Activated naive CD4-positive, alpha-beta T cell (primary cell): ENCODE data around the gene ANTKMT.

Experiments
- DNase-seq, 4 experiments: peaks; one replicate each; lab custom pipeline; 2025; lab: John Stamatoyannopoulos, UW

The ANTKMT gene, protein sequence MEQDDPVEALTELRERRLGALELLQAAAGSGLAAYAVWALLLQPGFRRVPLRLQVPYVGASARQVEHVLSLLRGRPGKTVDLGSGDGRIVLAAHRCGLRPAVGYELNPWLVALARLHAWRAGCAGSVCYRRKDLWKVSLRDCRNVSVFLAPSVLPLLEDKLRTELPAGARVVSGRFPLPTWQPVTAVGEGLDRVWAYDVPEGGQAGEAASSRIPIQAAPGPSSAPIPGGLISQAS

DNA sequence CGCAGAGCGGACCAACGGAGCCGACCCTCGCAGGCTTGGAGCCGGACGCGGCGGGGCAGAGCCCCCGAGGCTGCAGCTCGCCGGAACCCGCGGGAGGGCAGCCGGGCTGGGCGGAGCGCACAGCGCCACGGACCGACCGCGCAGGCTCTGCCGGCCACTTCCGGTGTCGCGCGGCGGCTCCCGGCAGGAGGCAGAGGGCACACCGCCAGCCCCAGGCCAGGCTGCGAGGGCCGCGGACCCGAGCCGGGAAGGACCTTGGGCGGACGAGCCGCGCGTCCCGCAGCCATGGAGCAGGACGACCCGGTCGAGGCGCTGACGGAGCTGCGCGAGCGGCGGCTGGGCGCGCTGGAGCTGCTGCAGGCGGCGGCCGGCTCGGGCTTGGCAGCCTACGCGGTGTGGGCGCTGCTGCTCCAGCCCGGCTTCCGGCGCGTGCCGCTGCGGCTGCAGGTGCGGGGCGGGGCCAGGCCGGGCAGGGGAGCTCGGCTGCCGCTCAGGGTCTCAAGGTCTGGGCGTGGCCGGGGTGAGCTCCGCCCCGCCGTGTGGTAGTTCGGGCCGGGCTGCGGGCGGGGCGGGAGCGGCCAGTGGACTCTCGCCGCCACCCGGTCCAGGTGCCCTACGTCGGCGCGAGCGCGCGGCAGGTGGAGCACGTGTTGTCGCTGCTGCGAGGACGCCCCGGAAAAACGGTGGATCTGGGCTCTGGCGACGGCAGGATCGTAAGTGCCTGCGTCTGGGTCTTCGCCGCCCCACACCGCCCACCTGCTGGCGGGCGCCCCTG lies at the start of gene ANTKMT:
ANTKMT (plus strand) TSS at position 157 of the 775 bp plus-strand sequence; CDS start at position 286, 129 bp downstream.
- DNase-seq: peak in 2 of 4 experiments; percentile 28 to 60

DNA sequence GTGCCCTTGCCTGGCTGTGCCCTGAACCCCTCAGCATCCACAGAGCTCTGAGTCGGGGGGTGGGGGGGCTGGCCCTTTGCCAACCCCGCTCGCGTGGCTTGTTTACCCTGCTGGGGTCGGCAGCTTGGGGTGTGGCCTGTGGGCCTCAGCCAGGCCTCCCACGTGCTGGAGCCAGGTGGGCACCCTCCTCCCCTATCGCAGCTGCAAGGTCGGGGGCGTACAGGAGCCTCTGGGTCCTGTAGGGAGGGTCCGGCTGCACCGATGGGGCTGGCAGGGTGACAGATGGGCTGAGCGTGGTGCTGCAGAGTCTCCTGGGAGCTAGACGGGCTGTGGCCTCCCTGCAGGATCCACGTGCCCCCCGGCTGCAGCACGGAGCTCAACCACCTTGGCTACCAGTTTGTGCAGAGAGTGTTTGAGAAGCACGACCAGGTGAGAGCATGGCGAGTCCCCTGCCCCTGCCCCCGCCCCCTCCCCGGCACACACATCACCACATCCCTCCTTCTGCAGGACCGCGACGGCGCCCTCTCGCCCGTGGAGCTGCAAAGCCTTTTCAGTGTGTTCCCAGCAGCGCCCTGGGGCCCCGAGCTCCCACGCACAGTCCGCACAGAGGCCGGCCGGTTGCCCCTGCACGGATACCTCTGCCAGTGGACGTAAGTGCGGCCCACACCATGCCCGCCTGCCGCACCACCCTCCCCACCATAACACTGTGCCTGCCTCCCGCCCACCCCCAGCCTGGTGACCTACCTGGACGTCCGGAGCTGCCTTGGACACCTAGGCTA lies 49.4 kb upstream of the ANTKMT start:
- DNase-seq: no peak

GRCh38 chr16:672371-672770 lies 48.6 kb upstream of the ANTKMT start:
- DNase-seq: no peak

DNA sequence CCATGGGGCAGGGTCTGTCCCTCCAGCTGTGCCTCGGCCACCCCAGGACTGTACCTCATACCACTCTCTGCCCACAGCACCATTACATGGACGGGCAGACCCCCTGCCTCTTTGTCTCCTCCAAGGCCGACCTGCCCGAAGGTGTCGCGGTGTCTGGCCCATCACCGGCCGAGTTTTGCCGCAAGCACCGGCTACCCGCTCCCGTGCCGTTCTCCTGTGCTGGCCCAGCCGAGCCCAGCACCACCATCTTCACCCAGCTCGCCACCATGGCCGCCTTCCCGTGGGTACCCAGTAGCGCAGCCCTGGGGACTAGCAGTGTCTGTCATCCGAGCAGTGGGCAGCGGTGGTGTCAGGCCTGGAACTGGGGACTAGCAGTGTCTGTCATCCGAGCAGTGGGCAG lies 48.1 kb upstream of the ANTKMT start:
- no peak for DNase-seq

DNA sequence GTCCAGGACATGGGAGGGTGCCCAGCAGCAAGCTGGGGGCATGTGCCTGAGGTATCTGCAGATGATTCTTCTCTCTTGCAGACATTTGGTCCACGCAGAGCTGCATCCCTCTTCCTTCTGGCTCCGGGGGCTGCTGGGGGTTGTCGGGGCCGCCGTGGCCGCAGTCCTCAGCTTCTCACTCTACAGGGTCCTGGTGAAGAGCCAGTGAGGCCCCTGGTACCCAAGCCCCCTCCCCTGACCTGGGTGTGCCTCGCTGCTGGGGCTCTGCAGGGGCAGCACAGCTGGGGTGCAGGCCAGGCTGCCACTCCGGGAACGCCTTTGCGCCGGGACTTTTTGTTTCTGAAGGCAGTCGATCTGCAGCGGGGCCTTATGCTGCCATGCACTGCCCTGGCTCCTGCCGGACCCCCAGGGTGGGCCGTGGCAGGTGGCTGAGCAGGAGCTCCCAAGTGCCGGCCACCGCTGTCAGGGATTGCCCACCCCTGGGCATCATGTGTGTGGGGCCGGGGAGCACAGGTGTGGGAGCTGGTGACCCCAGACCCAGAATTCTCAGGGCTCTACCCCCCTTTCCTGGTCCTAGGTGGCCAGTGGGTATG lies 47.5 kb upstream of the ANTKMT start:
- no peak for DNase-seq

DNA sequence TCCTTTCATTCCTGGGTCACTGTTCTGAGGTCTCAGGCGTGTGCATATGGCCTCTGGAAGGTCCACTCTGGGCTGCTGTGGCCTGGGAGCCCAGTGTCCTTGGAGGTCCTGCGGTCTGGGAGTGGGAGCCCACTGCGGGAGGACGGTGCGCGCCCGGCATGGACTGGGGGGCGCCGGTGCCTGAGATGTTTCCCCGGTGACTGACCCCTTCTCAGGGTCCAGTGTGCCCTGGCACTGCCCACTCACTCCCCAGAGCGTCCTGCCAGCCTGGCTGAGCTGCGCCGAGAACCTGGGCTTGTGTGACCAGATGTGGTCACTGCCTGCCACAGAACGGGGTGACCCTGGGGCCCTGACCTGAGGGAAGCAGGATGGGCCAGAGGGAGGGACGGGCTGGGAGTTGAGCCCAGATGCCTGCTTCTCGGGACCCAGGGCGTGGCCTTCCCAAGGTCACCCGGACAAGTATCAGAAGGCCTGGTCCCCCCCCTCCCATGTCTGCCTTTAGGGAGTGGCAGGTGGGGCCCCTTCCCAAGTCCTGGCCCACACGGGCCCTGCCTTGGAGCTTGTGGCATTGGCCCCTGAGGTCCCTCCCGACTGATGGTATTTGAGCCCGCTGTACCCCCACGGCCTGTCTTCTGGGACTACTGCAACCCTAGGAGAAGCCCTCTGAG lies 46.6 kb upstream of the ANTKMT start:
- no peak for DNase-seq

DNA sequence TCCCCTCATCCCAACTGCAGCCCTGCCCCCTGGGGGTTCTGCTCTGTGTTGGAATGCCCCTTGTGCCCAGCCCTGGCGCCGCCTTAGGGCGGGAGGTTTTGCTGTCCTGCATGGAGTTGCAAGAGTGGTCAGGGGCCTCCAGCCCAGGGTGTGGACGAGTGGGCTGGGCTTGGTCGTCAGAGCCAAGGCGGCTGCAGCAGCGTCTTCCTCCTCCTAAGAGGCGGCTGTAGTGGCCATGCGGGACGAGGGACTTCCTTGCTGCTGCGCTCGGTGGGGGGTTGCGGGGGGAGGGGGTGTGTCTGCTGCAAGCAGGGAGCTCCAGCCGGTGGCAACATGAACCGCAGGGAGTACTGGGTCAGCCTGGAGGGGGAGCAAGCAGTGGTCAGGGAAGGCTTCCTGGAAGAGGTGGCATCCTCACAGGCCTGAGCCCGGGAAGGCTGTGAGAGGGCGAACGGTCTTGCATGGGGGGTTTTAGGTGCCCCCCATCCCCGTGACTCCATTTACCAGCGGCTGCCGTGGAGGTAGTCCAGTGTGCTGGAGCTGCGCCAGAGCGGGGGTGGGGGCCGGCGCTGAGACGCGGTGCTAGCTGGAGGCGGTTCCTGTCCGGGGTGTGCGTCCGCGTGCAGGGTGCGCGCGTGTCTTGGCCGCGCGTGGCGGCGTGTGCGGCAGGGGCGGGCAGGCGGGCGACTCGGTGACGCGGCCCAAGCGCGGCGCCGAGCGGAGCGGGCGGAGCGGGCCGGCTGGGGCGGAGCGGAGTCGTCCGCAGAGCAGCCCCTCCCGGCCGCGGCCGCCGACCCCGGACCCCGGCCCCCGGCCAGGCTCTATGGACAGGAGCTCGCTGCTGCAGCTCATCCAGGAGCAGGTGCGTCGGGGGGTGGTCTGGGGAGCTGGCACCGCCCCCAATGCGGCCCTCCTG lies 45.7 kb upstream of the ANTKMT start, which contains the start of gene RHBDL1:
RHBDL1 (plus strand) TSS at position 704 of the 916 bp plus-strand sequence; CDS start at position 824, 120 bp downstream.
- no peak for DNase-seq

DNA sequence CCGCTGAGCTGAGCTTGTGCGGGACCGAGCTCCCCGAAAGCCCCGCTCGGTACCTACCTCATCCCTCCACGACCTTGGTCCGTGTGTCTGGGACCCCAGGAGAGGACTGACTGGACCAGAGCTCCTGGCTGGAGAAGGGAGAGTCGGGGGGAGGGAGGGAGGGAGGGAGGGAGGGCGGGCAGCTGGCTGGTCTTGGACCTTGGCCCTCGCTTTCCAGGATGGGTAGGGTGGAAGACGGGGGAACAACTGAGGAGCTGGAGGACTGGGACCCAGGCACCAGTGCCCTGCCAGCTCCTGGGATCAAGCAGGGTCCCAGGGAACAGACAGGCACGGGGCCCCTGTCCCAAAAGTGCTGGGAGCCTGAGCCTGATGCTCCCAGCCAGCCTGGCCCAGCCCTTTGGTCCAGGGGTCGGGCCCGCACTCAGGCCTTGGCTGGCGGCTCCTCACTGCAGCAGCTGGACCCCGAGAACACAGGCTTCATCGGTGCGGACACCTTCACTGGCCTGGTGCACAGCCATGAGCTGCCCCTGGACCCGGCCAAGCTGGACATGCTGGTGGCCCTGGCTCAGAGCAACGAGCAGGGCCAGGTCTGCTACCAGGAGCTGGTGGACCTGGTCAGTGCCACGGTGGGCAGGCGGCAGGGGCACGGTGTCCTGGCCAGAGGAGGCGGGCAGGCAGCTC lies 44.9 kb upstream of the ANTKMT start:
- DNase-seq: no peak

GRCh38 chr16:676565-676902 lies 44.4 kb upstream of the ANTKMT start:
- DNase-seq: no peak

GRCh38 chr16:676913-677312 lies 44.0 kb upstream of the ANTKMT start:
- DNase-seq: no peak

- no peak for DNase-seq
These were observed 43.4 kb upstream of the ANTKMT start for GRCh38 chr16:677316-678190.

GRCh38 chr16:678209-678857 lies 42.6 kb upstream of the ANTKMT start:
- DNase-seq: no peak

DNA sequence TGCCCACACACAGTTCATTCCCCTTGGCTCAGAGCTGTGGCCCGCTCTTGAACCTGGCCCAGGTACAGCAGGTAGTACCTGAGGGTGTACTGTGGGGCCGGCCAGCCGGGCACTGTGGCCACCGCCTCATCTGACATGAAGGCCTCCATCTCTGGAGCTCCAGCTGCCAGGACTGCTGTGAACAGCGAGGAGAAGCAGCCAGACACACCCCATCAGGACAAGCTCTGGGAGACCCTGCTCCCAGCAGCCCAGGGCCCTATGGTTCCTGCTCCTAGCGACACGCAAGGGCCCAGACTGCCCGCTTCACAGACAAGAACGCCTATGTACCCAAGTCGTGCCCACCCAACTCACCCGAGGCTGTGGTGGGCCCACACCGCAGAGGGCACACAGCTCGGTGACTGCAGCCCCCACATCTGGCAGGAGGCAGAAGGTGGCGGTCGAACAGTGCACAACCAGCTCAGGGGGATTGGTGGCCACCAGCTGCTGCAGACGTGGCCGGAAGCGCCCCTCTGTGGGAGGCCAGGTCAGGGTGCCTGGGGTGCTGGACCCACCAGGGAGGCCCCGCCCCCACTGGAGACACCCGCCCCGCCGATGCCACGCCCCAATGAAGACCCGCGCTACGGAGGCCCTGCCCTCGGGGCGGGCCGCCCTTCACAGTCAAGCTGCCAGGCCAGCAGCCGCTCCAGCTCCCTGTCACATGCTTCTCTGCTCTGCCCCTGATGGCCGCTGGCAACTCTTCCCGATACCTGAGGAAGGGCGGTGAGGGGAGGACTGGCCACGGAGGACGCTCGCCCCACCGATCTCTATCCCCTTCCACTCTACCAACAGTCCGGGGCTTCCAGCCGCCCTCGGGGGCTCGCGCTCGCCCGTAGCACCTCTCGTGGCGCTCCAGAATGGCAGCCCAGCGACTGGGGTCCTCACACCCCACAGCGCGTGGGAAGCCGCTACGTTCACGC lies 41.8 kb upstream of the ANTKMT start:
- DNase-seq: peak in 2 of 4 experiments; percentile 46 to 62

DNA sequence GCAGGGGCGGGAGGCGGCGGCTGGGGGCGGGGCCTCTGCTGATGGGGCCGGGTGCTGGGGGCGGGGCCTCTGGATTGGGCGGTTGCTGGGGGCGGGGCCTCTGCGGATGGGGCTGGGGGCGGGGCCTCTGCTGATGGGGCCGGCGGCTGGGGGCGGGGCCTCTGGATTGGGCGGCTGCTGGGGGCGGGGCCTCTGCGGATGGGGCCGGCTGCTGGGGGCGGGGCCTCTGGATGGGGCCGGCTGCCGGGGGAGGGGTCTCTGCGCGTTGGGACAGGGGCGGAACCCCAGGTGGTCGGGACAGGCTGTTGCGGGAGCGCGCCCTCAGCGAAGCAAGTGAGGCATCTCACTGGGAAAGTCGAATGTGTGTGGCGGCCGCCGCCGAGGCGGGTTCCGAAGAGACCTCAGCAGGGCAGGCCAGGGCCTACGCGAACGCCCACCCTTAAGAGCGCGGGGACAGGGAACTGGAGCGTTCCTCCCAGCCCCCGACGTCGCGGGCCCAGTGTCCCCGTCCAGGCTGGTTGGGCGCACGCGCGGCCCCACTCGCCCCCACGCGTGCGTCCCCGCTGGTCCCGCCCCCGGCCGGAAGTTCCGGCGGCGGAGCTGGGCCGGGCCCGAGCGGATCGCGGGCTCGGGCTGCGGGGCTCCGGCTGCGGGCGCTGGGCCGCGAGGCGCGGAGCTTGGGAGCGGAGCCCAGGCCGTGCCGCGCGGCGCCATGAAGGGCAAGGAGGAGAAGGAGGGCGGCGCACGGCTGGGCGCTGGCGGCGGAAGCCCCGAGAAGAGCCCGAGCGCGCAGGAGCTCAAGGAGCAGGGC lies 40.9 kb upstream of the ANTKMT start, which contains the start of gene STUB1:
STUB1 (plus strand) TSS at position 597 of the 811 bp plus-strand sequence; CDS start at position 713, 116 bp downstream.
- peak; percentile 87 to 97 (median 95) for DNase-seq

DNA sequence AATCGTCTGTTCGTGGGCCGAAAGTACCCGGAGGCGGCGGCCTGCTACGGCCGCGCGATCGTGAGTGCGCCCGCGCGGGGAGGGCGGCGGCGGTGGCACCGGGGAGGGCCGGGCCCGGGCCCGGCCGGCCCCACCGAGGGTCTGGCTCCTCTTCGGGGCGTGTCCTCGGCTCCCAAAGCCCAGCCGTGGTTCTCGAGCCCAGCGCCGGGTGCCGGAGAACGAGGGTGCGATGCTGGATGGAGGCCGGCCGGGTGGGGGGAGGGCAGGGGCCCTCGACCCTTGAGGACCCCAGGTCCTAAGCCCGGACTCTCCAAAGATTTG lies 40.4 kb upstream of the ANTKMT start:
- DNase-seq: no peak

- DNase-seq: no peak
These were observed 39.8 kb upstream of the ANTKMT start for GRCh38 chr16:680967-681745.
